ENCODE results near the gene MED22. TPM values are rescaled to one million over a fixed set of nuclear protein-coding genes. Genes with fewer than 3 reads are reported as not detected.
"Not testable (repeated sequence)": the region's sequence is repeated elsewhere in the genome, so short reads cannot be mapped to it uniquely, and the experiment has no call there.

The MED22 gene
- polyA plus RNA-seq, 1 experiment: 14.1 TPM

DNA sequence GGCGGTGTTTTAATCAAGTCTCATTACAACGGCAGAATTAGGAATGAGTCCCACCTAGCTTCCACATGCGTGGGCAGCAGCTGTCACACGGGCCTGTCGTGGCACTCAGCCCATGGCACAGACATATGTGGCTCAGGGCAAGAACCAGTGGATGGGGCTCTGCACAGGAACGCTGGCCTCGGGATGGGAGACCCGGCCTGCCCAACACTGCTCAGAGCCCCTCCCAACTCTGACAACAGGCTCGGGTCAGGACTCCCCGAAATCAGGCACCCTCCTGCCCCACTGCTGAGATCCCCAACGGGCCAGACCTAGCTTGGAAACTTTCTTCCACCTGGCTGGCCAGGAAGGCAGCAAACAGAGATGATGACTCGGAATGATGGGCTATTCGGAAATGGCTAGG, 7.0 kb downstream of the MED22 start:
- H3K27ac ChIP-seq (ENCODE audit: low read depth, low read length): no peak overlapping the region

DNA sequence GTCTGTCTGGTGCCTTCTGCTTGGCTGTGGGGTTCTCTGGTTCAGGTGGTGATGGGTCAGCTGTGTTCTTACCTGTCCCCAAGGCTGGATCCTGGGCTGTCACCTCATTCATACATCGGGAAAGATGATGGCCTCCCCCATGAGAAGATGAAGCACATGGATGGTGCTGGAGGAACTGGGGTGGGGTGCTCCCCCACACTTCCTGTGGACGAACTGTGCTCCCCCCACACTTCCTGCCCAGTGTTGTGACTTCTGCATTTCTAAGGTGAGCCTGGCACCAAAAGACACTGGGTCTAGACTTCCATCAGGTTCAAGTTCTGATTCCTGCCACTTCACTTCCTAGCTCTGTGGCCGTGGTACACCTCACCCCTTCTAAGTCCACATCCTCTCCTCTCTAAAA, 7.7 kb downstream of the MED22 start:
- Histone ChIP-seq H3K4me3 (ENCODE audit: low read depth, low read length) (no peak overlapping the region), H3K27ac (ENCODE audit: low read depth, low read length) (no peak overlapping the region), H3K9me3 (ENCODE audit: control insufficient read depth, insufficient read depth, low read length) (no peaks in the 10 kb centered on the region), H3K27me3 (ENCODE audit: control insufficient read depth, insufficient read depth, low read length) (no peaks in the 10 kb centered on the region)
- ChIA-PET POLR2A (no interaction called here), CTCF (no interaction called here)
- TF ChIP-seq, protein P1, sequence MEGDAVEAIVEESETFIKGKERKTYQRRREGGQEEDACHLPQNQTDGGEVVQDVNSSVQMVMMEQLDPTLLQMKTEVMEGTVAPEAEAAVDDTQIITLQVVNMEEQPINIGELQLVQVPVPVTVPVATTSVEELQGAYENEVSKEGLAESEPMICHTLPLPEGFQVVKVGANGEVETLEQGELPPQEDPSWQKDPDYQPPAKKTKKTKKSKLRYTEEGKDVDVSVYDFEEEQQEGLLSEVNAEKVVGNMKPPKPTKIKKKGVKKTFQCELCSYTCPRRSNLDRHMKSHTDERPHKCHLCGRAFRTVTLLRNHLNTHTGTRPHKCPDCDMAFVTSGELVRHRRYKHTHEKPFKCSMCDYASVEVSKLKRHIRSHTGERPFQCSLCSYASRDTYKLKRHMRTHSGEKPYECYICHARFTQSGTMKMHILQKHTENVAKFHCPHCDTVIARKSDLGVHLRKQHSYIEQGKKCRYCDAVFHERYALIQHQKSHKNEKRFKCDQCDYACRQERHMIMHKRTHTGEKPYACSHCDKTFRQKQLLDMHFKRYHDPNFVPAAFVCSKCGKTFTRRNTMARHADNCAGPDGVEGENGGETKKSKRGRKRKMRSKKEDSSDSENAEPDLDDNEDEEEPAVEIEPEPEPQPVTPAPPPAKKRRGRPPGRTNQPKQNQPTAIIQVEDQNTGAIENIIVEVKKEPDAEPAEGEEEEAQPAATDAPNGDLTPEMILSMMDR (IDR thresholded peaks at IDR 0.05; ENCODE audit: low read depth, low read length): no peak
- no peak for DNase-seq (ENCODE audit: low read depth, low spot score)

More for the DNA sequence above, 7.0 kb downstream of the MED22 start:
- Histone ChIP-seq H3K27me3 (ENCODE audit: control insufficient read depth, insufficient read depth, low read length) (no peaks in the 10 kb centered on the region), H3K4me3 (ENCODE audit: low read depth, low read length) (no peak overlapping the region), H3K9me3 (ENCODE audit: control insufficient read depth, insufficient read depth, low read length) (no peaks in the 10 kb centered on the region)
- TF ChIP-seq, protein P1 (IDR thresholded peaks at IDR 0.05; ENCODE audit: low read depth, low read length): no peak
- POLR2A ChIA-PET: no interaction called here
- CTCF ChIA-PET: no interaction called here
- no peak for DNase-seq (ENCODE audit: low read depth, low spot score)

DNA sequence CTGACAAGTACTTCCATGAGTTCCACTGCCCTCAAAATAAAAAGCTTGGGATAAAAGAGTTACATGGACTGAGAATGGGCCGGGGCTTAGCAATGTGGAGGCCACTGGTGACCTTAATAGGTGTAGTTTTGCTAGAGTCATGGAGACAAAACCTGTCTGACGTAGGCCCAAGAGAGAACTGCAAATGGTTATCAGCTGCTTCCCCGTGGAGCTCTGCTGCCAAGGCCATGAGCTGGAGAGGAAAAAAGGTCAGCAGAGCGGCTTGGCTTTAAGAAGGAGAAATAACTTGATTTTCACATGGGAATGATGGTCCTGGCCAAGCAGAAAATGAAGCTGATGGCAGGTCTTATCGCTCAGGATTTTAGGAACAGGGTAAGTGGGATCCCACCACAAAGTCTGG, 8.3 kb downstream of the MED22 start:
- ChIA-PET POLR2A (interaction anchor here (1.6 kb wide), 1 partner anchor 14 kb away, joined by 3 read pairs; no protein-coding TSS in a partner anchor), CTCF (interaction anchor here (1.1 kb wide), 1 partner anchor 147 kb away, joined by 3 read pairs; no protein-coding TSS in a partner anchor)
- no peak overlapping the region for H3K4me3 ChIP-seq (ENCODE audit: low read depth, low read length)
- no peak for DNase-seq (ENCODE audit: low read depth, low spot score)
- H3K27me3 ChIP-seq (ENCODE audit: control insufficient read depth, insufficient read depth, low read length): no peaks in the 10 kb centered on the region
- no peak overlapping the region for H3K27ac ChIP-seq (ENCODE audit: low read depth, low read length)
- no peaks in the 10 kb centered on the region for H3K9me3 ChIP-seq (ENCODE audit: control insufficient read depth, insufficient read depth, low read length)
- TF ChIP-seq, protein P1 (IDR thresholded peaks at IDR 0.05; ENCODE audit: low read depth, low read length): no peak

DNA sequence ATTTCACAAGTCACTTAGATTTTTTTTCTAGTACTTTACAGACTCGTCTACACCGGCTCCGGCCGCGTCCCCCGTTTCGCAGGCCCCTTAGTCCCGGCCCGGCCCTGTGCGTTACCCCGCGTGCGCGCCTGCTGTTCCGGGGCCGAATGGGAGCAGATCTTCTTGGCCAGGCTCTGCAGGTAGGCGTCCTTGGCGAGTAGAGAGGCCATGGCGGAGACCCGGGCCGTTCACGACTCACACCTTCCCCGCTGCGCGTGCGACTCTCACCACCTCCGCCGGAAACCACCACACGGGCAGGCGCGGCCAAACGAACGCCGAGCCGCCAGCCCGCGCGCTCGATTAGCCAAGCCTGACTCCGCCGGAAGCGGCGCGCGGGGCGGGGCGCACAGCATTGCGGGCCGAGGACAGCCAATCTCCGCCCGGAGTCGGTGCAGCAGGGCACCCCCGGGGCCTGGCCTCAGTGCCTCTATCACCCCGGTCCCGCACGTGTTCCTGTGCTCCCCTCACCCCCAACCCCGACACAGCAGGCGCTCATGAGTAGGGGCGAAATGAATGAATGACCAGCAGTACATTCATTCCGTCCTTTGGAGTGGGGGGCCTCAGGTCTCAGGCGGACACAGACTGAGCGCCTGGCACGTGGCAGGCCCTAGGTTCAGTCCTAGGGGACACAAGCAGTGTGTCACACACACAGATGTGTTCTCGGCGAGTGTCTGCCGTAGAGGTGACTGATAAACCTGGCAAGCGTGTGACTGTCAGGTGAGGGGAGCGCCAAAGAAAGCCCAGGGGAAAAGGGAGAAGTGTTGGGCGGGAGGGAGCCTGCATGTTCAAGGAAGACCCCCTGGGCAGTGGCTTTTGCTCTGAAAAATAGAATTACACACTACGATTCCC, 11.8 kb downstream of the MED22 start, which contains the start of gene SURF6:
Gene SURF6 (minus strand): TSS at position 265 of the 888 bp plus-strand sequence. CDS start 56 bp downstream, at position 209.
- Histone ChIP-seq H3K27ac (ENCODE audit: low read depth, low read length) (peak within 1 kb of the TSS; percentile 52), H3K27me3 (ENCODE audit: control insufficient read depth, insufficient read depth, low read length) (no peaks in the 10 kb centered on the region), H3K4me3 (ENCODE audit: low read depth, low read length) (peak within 1 kb of the TSS; percentile 98), H3K9me3 (ENCODE audit: control insufficient read depth, insufficient read depth, low read length) (no peaks in the 10 kb centered on the region)
- TF ChIP-seq, protein P1 (IDR thresholded peaks at IDR 0.05; ENCODE audit: low read depth, low read length): no peak
- DNase-seq (ENCODE audit: low read depth, low spot score): peak; percentile 41
- ChIA-PET POLR2A (no interaction called here), CTCF (no interaction called here)

DNA sequence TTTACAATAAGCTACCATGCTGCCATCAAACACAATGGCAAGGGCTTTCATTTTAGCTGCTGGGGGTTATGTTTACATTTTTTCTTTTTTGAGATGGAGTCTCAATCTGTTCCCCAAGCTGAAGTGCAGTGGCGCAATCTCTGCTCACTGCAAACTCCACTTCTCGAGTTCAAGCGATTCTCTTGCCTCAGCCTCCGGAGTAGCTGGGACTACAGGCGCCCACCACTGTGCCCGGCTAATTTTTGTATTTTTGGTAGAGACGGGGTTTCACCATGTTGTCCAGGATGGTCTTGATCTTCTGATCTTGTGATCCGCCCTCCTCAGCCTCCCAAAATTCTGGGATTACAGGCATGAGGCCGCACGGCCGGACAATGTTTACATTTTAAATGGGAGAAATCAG, 13.0 kb downstream of the MED22 start:
- not testable (repeated sequence) for H3K27ac ChIP-seq (ENCODE audit: low read depth, low read length)
- CTCF ChIA-PET: interaction anchor here (0.5 to 1.2 kb wide), 4 partner anchors 147 to 175 kb away, joined by 3 to 5 read pairs (median 3); no protein-coding TSS in a partner anchor
- POLR2A ChIA-PET: interaction anchor here (0.8 to 1.1 kb wide), 2 partner anchors 9 to 13 kb away, joined by 3 to 5 read pairs; partner anchors contain the start of genes MED22 and RPL7A

More for the DNA sequence above, 13.0 kb downstream of the MED22 start:
- H3K27me3 ChIP-seq (ENCODE audit: control insufficient read depth, insufficient read depth, low read length); DNase-seq (ENCODE audit: low read depth, low spot score); H3K9me3 ChIP-seq (ENCODE audit: control insufficient read depth, insufficient read depth, low read length): not testable (repeated sequence)
- H3K4me3 ChIP-seq (ENCODE audit: low read depth, low read length): peak overlapping the region; percentile 98
